GM12891 (cell line): ENCODE results near the gene NAA10.

Experiments
- SPI1 ChIP-seq: IDR thresholded peaks from 2 replicates; pipeline ENCODE4 v1.6.1; 2011; ENCODE audit warnings: low read depth, low read length, control low read depth
- TAF1 ChIP-seq: IDR thresholded peaks from 2 replicates; pipeline ENCODE4 v1.6.1; 2011; ENCODE audit warnings: low read depth, low read length, control low read depth

GRCh38 chrX:153954558-153955227 lies 19.9 kb upstream of the NAA10 start:
- TF ChIP-seq TAF1 (no peak), SPI1 (no peak)
